Esophagus muscularis mucosa (tissue), 3 donors: ENCODE data around the gene HMX3.

Source experiments
- POLR2AphosphoS5 ChIP-seq, 2 donors: sonication (generic); formaldehyde crosslinking; IDR thresholded peaks; one replicate each; pipeline ENCODE4 v1.6.1; 2017; ENCODE audit warnings: antibody characterized with exemption in 2 of 2
- TF ChIP-seq, protein P1 (sequence below), 3 experiments: fragments of 200-600 bp in 2 of 3; fragments of 450-650 bp in 1 of 3; sonication (generic) in 2 of 3; IDR thresholded peaks; one replicate each; pipeline ENCODE4 v1.5.1; 2017 to 2019; ENCODE audit warnings: antibody characterized with exemption in 3 of 3, mild to moderate bottlenecking in 2 of 3, moderate library complexity in 1 of 3

DNA sequence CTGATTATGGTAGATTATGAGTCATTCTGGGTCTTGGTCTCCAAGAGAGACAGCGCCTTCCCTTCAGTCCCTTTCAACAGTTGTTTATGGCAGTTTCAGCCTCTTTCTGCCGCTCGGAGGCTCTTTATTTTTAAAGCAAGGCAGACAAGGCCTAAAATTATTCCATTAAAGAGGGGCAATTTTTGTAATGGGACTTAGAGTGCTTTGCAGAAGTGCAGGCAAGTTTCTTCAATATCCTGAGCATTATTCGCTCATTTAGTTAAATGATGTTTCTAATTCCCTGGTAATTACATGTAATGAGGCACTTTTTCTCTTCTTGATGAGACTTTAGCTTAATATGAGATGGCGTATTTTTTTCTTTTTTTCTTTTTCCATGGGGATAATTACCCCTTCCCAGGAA lies 52.0 kb downstream of the HMX3 start:
- TF ChIP-seq, protein P1, sequence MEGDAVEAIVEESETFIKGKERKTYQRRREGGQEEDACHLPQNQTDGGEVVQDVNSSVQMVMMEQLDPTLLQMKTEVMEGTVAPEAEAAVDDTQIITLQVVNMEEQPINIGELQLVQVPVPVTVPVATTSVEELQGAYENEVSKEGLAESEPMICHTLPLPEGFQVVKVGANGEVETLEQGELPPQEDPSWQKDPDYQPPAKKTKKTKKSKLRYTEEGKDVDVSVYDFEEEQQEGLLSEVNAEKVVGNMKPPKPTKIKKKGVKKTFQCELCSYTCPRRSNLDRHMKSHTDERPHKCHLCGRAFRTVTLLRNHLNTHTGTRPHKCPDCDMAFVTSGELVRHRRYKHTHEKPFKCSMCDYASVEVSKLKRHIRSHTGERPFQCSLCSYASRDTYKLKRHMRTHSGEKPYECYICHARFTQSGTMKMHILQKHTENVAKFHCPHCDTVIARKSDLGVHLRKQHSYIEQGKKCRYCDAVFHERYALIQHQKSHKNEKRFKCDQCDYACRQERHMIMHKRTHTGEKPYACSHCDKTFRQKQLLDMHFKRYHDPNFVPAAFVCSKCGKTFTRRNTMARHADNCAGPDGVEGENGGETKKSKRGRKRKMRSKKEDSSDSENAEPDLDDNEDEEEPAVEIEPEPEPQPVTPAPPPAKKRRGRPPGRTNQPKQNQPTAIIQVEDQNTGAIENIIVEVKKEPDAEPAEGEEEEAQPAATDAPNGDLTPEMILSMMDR (IDR thresholded peaks at IDR 0.05): no peak
- no peak for TF ChIP-seq POLR2AphosphoS5 (IDR thresholded peaks at IDR 0.05)
